Stimulated activated CD4-positive, alpha-beta T cell treated with anti-CD3 and anti-CD28 coated beads, TNF-alpha, amount 100 ng/mL, for 4 hours (primary cell): Measurements from ENCODE around the gene DCXR.

ENCODE experiments used
- DNase-seq, 3 experiments: peaks; one replicate each; pipeline ENCODE4 v3.0.0-alpha.2; 2020; ENCODE audit warnings: low read depth in 3 of 3

The DCXR gene

DNA sequence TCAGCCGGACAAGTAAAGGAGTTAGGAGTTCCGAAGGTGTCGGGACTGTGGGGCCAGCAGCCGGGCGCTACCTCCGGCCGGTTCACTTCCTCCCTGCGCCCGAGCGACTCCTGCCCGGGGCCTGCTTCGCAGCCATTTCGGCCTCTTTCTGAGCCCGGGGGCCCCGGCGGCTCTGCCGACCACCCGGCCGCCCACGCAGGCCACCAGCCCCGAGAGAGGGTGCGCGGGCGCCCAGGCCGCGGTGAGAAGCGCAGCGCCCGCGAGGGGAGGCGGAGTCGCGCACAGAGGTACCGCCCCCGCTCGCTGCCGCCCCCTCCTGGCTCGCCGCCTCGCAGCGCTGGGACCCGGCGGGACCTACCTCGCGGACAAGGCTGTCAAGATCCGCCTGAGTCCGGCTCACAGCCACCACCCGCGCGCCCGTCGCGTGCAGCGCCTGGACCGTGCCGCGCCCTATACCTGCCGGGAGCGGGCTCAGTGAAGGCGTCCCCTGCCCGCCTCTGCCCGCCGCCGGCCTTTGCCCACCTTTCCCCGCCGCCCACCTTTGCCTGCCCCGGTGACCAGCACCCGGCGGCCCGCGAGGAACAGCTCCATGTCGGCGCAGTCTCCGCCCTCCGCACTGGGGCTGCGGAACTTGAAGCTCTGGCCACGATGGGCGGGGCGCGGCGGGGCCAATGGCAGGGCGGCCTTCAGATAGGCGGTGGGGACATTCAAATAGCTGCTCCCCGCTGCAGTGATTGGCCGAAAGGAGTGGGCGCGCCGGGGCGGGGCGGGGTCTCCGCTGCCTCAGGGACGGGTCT lies at the start of gene DCXR:
Gene DCXR (minus strand): TSS at position 606 of the 797 bp plus-strand sequence. CDS start 15 bp downstream, at position 591.
- peak; percentile 80 to 85 (median 84) for DNase-seq

DNA sequence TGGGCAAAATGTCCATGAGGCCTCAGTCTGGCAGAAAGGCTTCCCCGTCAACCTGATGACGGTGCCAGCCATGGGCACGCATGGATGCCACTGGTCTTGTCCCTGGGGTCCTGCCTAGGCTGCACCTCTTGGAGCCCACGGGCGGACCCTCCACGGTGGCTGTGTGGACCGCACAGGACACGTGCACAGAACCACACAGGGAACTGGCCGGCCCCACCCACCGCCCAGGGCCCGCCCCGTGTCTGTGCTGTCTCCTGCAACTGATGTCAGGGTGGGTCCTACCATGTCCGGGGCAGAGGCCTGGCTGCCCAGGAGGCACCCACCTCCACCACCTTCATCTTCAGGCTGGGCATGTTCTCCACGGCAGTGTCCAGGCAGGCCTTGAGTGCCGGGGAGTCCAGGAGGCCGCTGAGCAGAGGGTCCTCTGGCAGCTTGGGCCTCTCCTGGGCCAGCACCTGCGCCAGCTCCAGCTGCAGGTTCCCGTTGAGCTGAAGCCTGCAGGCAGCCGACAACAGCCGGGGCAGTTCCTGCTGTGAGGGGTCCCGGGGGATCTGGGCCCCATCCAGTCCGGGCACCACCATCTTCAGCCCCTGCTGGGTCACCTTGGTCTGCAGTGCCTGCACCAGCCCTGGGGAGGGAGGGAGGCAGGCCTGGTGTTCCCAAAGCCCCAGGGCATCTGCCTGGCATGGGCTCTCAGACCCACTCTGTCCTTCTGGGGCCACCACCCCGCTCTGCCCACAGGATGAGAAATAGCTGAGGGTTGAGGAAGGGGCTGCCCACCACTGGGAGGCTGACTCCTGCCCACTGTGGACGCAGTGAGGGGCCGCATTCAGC lies 48.7 kb upstream of the DCXR start:
- no peak for DNase-seq

DNA sequence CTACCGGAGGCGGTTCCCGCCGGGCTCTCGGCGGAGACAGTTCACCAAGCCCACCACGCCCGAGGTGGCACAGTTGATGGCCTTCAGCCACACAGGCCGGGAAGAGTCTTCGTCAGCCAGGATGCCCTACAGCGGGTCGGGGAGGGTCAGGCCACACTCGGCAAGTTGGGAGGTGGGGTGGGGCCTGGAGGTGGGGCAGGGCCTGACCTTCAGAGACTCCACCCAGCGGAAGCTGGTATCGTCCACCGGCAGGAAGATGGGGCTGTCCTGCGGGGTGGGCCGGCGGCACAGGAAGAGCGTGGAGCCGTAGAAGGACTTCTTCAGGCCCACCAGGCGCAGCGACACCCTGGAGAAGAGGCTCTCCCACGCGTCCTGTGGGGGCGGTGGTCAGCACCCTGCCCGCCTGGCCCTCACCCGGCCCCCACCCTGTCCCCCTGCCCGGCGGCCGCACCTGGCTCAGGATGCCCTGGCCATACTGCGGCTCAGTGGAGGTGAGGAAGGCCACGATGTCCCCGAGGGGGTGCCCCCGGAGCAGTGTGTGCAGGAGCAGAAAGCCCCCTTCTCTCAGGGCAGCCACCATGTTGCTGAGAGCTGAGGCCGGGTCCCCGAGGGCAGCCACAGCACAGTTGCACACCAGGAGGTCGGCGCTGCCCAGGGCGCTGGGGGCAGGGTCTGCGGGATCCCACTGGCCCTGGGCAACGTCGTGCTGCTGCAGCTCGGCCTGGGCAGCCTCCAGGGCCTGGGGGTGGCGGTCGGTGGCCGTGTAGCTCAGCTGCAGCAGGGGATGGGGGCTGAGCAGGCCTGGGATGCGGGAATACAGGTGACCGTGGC lies 47.7 kb upstream of the DCXR start:
- no peak for DNase-seq

DNA sequence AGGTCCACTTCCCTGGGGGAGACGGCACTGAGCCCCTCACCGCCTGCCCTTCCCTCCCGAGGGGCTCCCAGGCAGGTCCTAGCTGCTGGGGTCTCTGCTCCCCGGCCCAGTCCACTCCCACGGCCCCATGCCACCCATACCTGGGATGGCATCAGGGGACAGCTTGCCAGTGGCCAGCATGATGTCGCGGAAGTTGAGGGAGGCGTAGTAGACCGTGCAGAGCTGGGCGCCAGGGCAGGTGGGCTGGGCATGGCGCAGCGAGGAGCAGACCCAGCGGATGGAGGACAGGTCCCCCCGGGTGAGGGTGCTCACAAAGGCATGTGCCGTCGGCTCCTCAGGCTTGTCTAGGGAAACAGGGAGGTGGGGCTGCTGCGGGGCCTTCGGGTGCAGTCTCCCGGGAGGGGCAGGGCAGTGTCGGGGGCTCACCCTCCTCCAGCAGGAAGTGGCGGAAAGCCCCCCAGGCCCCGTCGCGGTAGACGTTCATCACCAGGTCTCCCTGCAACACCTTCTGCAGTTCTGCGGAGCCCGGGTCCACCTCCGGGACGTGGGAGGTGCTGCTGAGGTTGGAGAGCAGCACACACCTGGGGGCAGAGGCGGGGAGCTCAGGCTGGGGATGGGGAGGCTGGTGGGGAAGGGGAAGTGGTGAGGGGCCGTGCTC lies 47.0 kb upstream of the DCXR start:
- DNase-seq: no peak

DNA sequence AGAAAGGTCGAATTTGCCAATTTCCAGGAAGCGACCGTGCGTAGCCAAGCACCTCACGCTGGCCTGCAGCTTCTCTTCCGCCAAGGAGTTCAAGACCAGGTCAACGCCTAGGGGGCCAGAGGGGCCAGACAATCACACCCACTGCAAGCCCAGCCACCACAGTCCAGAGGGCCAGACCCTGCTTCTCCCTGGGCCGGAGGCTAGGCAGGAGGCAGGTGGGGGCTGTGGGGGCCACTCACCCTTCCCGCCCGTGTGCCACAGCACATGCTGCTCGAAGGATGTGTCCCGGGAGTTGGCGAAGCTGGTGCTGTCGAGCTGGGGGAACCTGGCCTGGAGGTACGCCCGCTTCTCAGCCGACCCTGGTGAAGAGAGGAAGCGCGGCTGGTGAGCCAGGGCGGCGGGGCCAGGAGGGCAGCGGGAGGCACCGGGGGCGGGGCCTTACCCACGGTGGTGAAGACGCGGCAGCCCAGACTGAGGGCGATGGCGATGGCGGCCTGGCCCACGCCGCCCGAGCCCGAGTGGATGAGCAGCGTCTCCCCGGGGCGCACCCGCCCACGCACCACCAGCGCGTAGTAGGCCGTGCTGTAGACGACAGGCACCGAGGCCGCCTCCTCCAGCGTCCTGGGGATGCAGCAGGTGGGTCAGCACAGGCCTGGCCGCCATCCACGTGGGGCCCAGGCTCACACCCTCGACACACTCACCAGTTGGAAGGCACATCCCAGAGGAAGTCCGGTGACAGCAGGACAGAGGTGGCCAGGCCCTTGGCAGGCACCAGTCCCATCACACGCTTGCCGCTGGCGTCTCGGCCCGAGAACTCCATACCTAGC lies 46.2 kb upstream of the DCXR start:
- no peak for DNase-seq

DNA sequence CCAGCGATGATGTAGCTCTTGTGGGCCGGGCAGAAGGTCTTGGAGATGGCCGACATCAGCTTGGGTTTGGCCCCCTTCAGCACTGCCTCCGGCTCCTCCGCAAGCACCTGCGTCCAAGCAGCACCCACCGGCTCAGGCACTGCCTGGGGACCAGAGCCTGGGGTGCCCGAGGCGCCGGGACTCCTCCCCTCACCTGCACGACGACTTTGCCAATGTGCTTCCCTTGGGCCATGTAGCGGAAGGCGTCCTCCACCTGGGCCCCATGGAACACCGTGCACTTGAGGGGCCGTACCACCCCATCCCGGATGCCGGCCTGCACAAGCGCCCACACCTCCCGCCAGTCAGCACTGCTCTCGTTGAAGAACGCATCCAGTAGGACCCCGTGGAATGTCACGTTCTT lies 45.5 kb upstream of the DCXR start:
- no peak for DNase-seq

DNA sequence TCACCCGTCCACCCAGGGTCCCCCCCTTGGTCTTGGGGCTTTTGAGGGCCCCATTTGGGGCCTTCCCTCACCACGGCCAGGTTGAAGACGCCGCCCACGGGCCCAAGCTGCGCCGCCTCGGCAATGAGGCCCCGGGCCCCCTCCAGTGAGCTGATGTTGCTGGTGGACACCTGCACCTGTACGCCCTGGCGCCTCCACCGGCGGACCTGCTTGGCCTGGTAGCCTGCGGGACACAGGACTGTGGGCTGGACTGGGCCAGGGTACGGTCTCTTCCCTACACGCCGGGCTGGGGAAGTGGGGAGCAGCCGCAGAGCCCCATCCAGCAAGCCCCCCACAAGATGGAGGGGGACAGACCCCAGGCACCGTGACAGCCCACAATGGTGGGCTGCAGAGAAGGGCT lies 45.0 kb upstream of the DCXR start:
- no peak for DNase-seq

DNA sequence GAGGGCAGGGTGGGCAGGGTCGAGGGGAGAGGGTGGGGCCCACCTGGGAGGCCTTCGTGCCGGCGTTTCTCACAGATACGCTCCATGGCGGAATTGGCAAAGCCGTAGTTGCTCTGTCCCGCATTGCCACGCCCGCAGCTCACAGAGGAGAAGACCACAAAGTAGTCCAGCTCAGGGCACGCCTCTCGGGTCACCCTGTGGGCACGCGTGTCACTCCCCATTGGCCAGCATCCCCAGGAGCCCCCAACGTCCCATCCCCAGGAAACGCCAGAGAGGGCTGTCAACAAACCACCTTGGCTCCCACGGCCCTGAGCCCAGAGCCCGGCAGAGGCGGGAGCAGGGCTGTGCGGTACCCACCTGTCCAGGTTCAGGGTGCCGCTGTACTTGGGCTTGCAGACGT lies 44.5 kb upstream of the DCXR start:
- no peak for DNase-seq

DNA sequence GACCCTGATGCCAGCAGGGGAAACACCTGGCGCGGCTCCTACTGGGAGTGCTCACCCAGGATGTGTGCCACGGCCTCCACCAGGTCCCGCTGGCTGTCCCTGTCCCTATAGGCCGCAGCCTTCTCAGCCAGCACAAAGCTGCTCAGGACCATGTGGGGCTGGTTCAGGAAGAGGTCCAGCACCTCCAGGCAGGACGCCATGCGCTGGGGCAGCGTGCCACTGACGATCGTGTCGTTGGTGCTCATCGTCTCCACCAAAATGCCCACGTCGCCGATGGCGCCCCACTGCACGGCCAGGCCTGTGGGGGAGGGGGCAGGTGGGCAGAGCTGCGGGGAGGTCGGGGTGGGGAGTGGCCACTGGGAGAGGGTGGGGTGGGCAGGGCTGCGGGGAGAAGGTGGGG lies 44.0 kb upstream of the DCXR start:
- no peak for DNase-seq

DNA sequence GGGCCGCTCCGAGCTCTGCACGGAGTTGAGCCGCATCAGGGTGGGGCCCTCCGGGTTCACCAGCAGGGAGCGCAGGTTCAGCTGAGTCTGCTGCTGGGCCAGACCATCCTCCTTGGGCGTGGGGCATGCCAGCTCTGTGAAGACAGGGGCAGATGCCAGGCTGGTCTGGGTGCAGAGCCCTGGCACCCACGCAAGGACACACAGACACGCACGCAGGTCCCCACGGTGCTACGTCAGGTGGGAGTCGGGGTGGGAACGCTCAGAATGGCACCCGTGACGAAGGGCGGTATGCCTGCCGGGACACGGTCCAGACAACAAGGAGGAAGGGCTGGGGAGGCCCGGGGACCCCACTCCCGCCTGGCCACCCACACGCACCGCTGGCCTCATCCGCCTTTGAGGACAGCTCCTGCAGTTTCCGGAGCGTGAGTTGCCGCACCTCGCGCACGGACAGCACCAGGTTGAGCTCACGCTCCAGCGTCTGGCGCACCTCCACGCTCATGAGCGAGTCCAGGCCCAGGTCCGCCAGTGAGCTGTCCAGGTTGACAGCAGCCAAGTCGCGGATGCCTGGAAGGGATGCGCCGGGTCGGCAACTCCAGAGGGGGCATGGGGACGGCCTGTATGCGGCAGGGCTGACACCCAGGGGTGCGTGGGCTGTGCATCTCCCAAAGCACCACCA lies 43.4 kb upstream of the DCXR start:
- no peak for DNase-seq

DNA sequence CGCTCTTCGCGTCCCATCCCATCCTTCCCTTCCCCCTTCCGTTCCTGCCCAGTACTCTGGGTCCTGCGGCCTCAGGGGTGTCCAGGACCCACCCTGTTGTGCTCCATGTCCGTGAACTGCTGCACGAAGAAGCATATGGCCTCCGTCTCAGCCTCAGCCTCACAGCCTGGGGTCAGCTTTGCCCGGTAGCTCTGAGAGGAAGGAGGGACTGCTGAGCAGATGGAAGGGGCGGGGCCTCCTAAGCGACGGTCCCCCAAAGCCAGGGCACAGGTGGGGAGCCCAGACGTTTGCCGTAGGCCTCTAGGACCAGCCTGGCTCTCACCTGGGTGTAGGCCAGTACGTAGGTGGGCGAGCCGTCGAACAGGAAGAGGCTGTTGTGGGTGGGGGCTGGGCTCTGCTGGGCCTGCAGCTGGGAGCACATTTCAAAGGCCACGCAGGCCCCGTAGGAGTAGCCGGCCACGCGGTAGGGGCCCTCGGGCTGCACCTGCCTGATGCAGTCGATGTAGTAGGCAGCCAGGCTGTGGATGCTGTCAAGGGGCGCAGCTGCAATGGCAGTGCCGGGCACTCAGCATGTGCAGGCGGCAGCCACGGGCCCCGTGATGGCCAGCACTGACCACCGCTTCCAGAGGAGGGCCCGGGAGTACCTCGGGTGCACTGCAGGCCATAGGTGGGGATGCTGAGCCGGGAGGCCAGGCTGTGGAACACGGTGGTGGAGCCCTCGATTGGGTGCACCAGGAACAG lies 42.7 kb upstream of the DCXR start:
- DNase-seq: no peak

DNA sequence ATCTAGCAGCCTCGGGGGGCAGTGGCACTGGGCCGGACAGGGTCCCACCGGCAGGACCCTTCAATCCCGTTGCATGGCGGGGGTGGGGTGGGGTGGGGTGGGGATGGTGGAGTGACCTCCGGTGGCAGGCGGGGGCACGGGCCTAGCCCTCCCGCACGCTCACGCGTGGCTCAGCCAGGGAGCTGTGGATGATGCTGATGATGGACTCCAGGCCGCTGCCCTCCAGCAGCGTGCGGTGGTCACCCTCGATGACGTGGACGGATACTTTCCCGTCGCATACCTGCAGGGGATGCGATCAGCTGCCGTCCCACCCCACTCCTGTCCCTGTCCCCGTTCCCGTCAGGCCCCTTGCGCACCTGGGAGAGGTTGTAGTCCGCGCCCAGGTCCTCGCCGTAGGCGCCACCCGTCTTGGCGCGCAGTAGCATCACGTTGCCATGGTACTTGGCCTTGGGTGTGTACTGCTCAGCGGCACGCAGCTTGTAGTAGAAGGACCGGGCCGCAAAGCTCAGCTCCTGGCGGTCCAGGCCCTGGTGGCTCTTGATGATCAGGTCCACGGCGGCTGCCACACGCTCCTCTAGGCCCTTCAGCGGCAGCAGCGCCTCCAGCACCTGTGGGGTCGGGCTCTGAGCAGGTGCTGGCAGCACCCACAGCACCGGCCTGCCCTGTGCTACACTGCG lies 41.6 kb upstream of the DCXR start:
- no peak for DNase-seq

DNA sequence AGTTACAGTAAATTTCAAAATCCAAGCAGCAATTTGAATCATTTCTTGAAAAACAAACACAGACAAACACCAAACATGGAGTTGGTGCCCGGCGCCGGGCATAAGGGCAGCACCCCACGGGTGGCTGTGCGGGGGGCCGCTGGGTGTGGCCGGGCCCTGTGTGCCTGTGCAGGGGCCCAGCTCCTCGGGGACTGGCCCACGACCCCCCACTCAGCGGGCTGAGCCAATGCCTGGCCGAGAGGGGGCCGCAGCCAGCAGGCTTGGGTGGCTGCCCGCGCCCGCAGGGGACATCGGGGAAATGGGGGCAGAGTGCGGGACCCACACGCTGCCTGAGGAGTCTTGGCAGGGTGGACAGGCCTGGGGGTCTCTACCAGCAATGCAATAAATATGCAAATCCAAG lies 40.9 kb upstream of the DCXR start:
- DNase-seq: no peak

DNA sequence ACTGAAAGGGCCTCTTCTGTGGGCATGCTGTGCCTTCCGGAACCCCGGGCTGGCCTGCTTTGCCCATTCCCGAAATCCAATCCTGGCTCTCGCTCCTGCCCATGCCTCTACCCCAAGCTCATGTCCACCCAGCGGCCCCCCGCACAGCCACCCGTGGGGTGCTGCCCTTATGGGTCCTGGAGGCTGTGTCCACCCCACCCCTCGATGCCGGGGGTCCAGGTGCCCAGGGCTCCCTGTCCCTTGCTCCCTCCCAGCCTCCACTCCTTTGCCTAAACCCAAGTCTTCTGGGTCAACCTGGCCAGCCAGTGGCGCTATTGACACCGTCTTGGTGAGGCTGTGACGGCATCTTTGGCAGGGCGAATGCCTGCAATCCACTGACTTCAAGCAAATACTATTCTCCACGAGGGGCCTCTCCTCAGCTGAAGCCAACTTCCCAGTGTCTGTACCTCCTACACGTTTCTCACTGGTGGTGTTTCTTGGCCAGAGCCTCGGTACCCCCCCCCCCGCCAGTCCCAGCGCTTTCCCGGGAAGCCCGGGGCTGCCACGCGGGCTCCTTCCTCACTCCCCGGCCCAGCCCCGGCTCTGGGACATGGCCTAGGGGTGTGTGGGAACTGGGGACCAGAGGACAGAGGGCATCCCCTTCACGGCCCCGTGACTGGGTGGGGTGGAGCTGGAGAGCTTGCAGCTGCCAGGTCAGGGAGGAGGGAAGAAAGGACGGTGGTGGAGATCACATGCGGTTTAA lies 40.3 kb upstream of the DCXR start:
- no peak for DNase-seq

DNA sequence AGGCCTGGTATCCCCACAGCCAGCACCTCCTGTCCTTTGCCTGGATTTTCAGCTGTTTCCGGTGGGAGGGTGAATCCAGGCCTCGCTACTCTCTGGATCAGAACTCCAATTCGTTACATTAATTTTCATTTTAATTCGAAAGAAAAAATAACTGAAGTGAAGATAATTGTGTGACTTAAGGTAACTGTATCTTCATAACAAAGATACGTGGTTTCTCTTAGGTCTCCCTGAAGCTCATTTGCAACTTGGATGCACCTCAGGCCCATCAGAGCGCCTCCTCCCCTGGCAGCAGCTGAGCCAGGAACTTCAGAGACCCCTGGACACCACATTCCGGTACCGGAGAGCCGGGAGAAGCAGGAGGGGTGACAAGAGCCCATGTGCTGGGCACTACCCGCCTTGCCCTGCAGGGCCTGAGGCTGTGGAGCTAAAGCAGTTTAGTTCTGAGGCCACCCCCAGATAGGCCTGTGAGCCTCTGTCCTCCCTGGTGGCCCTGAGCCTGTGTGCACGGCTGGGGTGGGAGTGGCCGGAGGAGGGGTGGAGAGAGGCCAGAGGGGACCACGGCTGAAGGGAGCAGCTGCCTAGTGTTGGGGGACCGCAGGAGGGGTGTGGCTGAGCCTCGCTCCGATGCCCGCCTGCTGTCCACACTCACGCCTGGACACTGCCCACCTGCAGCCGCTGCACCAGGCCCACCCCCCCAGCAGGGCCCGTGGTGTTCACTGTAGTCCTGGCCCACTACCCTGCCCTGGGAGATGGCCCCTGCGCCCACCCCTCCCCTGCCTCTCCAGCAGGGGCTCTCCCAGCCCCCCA lies 39.5 kb upstream of the DCXR start:
- DNase-seq: no peak

DNA sequence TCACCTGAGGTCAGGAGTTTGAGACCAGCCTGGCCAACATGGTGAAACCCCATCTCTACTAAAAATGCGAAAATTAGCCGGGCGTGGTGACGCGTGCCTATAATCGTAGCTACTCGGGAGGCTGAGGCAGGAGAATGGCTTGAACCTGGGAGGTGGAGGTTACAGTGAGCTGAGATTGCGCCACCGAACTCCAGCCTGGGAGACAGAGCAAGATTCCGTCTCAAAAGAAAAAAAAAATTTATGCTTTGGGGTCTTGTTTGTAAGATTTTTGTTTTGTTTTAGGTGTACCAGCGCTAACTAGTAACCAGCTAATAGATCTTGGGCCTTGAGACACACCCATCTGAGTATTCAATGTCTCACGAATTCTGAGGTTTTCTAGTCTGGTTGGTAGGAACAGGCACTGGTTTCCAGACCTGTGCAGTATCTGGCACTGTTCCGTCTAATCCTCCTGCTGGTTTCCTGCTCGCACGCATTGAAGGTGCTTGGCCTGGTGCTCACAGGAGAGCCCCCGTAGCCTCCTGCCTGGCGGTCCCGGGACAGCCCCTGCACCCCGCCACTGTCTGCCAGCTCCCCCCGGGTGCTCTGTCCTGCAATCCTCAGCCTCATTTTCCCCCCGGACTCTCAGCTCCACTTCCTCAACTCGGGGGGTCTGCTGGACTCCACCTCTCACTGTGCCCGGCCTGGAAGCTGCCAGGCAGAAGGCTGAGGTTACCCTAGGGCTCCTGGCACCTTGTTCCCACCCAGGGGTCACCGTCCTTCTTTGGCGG lies 38.7 kb upstream of the DCXR start:
- DNase-seq: no peak

DNA sequence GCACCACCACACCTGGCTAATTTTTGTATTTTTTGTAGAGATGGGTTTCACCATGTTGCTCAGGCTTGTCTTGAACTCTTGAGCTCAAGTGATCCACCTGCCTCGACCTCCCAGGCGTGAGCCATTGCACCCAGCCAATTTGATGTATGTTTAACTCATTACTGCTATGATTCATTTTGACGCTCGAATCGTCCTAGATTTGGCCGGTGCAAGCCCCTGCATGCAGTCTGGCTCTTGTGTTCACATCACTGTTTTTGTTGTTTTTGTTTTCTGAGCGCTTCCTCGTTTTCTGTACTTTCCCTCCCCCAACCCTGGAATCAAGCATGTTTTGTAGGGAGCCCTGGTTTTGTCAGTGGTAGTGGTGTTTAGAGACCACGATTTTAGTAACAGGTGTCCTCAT lies 35.9 kb upstream of the DCXR start:
- DNase-seq: no peak
